Neuronal stem cell (in vitro differentiated cells): ENCODE measurements around the gene SLC12A4.

Experiments used
- DNase-seq: peaks from one replicate; pipeline ENCODE4 v3.0.0-alpha.2; 2013; ENCODE audit warnings: low spot score
- H2AFZ ChIP-seq: one replicate; pipeline ENCODE4 v1.6.1; 2013; ENCODE audit warnings: mild to moderate bottlenecking, low read length, inconsistent platforms
- H2AK5ac ChIP-seq: 2 replicates; pipeline ENCODE4 v1.6.1; 2013; ENCODE audit warnings: low read depth, mild to moderate bottlenecking, inconsistent platforms, low read length, moderate library complexity, mixed read lengths
- H2BK120ac ChIP-seq: 2 replicates; pipeline ENCODE4 v1.6.1; 2013; ENCODE audit warnings: low read depth, mild to moderate bottlenecking, inconsistent platforms, low read length, moderate library complexity, mixed read lengths
- H2BK12ac ChIP-seq: one replicate; pipeline ENCODE4 v1.6.1; 2013; ENCODE audit warnings: low read length, inconsistent platforms
- H2BK15ac ChIP-seq: 2 replicates; pipeline ENCODE4 v1.6.1; 2013; ENCODE audit warnings: mild to moderate bottlenecking, low read length, inconsistent platforms, mixed read lengths
- H2BK5ac ChIP-seq: one replicate; pipeline ENCODE4 v1.6.1; 2013; ENCODE audit warnings: inconsistent platforms, mild to moderate bottlenecking, low read length, moderate library complexity
- H3K14ac ChIP-seq: one replicate; pipeline ENCODE4 v1.6.1; 2013; ENCODE audit warnings: low read length, inconsistent platforms
- H3K18ac ChIP-seq: 2 replicates; pipeline ENCODE4 v1.6.1; 2013; ENCODE audit warnings: low read length, inconsistent platforms
- H3K23ac ChIP-seq: 2 replicates; pipeline ENCODE4 v1.6.1; 2013; ENCODE audit warnings: low read depth, mild to moderate bottlenecking, mixed read lengths, low read length, inconsistent platforms; ENCODE audit not compliant: poor library complexity
- H3K27ac ChIP-seq: replicated peaks from 3 replicates; pipeline ENCODE4 v1.5.1; 2013; ENCODE audit warnings: low read length, inconsistent platforms
- H3K27me3 ChIP-seq, 3 experiments: 2 replicates each; pipeline ENCODE4 v1.6.1; 2013; ENCODE audit warnings: low read length in 3 of 3, mild to moderate bottlenecking in 2 of 3, inconsistent platforms in 1 of 3, low read depth in 1 of 3, mixed read lengths in 1 of 3, moderate library complexity in 1 of 3; ENCODE audit not compliant: control insufficient read depth in 3 of 3, insufficient read depth in 3 of 3
- H3K36me3 ChIP-seq, 2 donors: replicated peaks in 1 of 2; 2 replicates each; pipeline ENCODE4 v1.6.1; 2013; ENCODE audit warnings: low read length in 2 of 2; ENCODE audit not compliant: control insufficient read depth in 2 of 2, insufficient read depth in 2 of 2
- H3K4ac ChIP-seq: 2 replicates; pipeline ENCODE4 v1.6.1; 2013; ENCODE audit warnings: inconsistent platforms, mild to moderate bottlenecking, low read length, moderate library complexity
- H3K4me1 ChIP-seq, 2 donors: 1 replicate in 1 of 2; 2 replicates in 1 of 2; pipeline ENCODE4 v1.6.1; 2013; ENCODE audit warnings: low read length in 2 of 2, low read depth in 1 of 2; ENCODE audit not compliant: control insufficient read depth in 2 of 2, insufficient read depth in 1 of 2
- H3K4me2 ChIP-seq: one replicate; pipeline ENCODE4 v1.6.1; 2013; ENCODE audit warnings: mild to moderate bottlenecking, low read length, inconsistent platforms; ENCODE audit not compliant: insufficient read depth, poor library complexity, severe bottlenecking
- H3K4me3 ChIP-seq, 2 donors: 2 replicates each; pipeline ENCODE4 v1.5.1; 2013; ENCODE audit warnings: low read length in 2 of 2, mild to moderate bottlenecking in 2 of 2, inconsistent platforms in 1 of 2, moderate library complexity in 1 of 2
- H3K79me1 ChIP-seq: one replicate; pipeline ENCODE4 v1.6.1; 2013; ENCODE audit warnings: low read depth, mild to moderate bottlenecking, inconsistent platforms, low read length, moderate library complexity
- H3K9ac ChIP-seq: one replicate; pipeline ENCODE4 v1.6.1; 2013; ENCODE audit warnings: mild to moderate bottlenecking, low read depth, low read length, inconsistent platforms; ENCODE audit not compliant: poor library complexity
- H3K9me3 ChIP-seq, 2 donors: replicated peaks in 1 of 2; 2 replicates each; pipeline versions ENCODE3 to v1.6.1; 2013; ENCODE audit warnings: low read length in 2 of 2, mild to moderate bottlenecking in 2 of 2, inconsistent platforms in 1 of 2, low read depth in 1 of 2, mixed read lengths in 1 of 2, moderate library complexity in 1 of 2; ENCODE audit not compliant: control insufficient read depth in 2 of 2, insufficient read depth in 1 of 2
- H4K8ac ChIP-seq: one replicate; pipeline ENCODE4 v1.6.1; 2013; ENCODE audit warnings: low read depth, mild to moderate bottlenecking, inconsistent platforms, low read length, moderate library complexity
- H4K91ac ChIP-seq: one replicate; pipeline ENCODE4 v1.6.1; 2013; ENCODE audit warnings: low read length, low read depth, mild to moderate bottlenecking, inconsistent platforms; ENCODE audit not compliant: poor library complexity
- WGBS, 2 donors: extraction: QIAGEN DNeasy Blood & Tissue Kit; methylation state at CpG; one replicate each; pipeline ENCODE4 v1.1.7; 2013; ENCODE audit warnings: missing lambda C conversion rate in 2 of 2, mixed read lengths in 1 of 2; ENCODE audit not compliant: insufficient read length in 2 of 2, insufficient replicate concordance in 1 of 2; ENCODE audit errors: extremely low coverage in 2 of 2; 5-methylcytosine and 5-hydroxymethylcytosine counted together

SLC12A4 gene

DNA sequence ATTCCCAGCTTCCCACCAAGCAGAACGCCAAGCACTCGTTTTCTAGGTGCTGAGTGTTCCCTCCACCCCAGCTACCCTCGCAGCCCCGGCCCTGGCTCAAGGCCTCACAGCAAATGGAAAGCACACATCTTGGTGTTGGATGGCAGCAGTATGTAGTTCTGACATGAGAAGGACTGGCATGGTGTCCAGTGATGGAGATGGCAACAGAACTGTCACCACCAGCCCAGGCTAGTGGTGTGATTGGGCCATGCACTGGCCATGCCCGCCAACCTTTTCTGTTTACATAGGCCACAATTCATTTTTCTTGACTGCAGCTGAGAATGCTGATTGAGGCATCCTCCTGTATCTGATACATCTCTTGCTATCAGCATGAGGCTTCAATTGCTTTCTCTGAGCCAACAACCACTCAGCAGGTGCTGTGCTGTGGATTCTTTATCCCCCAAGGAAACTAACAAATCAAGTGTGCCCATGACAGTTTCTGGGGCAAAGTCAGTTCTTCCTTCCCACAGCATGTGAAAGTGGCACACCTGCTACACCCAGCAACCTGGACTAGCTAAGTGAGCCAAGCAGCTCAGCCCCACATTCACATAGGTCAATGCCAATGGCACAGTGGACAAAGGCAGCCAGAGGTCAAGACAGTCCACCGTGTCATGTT lies 3.8 kb downstream of the SLC12A4 start:
- H3K79me1 ChIP-seq, result peaks cover 20% of the 10 kb centered on the region
- peaks cover 0 to 2% (median 0%) of the 10 kb centered on the region in 3 experiments for H3K27me3 ChIP-seq
- no peak overlapping the region for H2AK5ac ChIP-seq
- H3K4me3 ChIP-seq, result peak overlapping the region in 1 of 2 donors; percentile 12
- peak overlapping the region; percentile 57 for H3K18ac ChIP-seq
- H3K9ac ChIP-seq, result peak overlapping the region; percentile 22
- no peak overlapping the region for H2AFZ ChIP-seq
- peaks cover 20 to 27% of the 10 kb centered on the region in 2 donors for H3K4me1 ChIP-seq
- no peak overlapping the region for H2BK120ac ChIP-seq
- H2BK5ac ChIP-seq, result no peak overlapping the region
- H2BK12ac ChIP-seq, result no peak overlapping the region
- H3K4me2 ChIP-seq, result no peak overlapping the region
- WGBS, 2 donors, result no CpG with 5 or more reads among the region's 6 CpGs
- no peak for DNase-seq
- no peaks in the 10 kb centered on the region for H3K9me3 ChIP-seq
- peak overlapping the region; percentile 16 for H4K91ac ChIP-seq
- no peak overlapping the region for H2BK15ac ChIP-seq
- H3K4ac ChIP-seq, result no peak overlapping the region
- no peak overlapping the region for H3K14ac ChIP-seq
- peaks cover 35 to 42% of the 10 kb centered on the region in 2 donors for H3K36me3 ChIP-seq
- H3K23ac ChIP-seq, result peak overlapping the region; percentile 36
- H3K27ac ChIP-seq, result no peak overlapping the region
- no peak overlapping the region for H4K8ac ChIP-seq

DNA sequence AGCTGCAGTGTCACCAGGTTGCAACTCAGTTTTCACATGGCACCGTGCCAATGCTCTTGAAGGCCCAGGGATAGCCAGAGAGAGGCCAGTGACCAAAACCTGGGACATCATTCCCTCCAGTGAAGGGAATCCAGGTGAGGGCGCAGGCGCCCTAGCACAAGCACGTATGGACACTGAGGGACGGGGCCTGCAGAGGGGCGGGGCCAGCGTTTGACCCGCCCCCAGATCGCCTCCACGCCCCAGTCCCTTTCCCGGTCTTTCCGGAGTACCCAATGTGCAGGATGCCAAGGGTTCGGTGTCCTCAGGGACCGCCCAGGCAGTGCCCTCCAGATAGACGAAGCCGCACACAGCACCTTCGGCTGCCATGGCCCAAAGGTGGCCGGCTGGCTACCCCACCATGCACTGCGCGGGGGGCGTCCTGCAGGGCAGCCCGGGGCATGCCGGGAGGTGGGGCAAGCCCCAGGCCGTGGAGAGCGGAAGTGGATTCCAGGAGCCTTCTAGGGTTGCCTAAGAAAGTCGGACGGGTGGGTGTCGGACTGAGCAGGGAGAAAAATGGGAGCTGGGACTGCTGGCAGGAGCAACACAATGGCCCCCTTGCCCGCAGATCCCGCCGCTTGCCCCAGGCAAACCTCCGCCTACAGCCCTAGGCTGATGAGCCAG lies 4.6 kb downstream of the SLC12A4 start:
- no peak for DNase-seq
- H3K36me3 ChIP-seq, result peaks cover 43 to 49% of the 10 kb centered on the region in 2 donors
- no peak overlapping the region for H2BK120ac ChIP-seq
- peak overlapping the region; percentile 81 for H3K23ac ChIP-seq
- no peak overlapping the region for H4K8ac ChIP-seq
- H3K79me1 ChIP-seq, result peaks cover 22% of the 10 kb centered on the region
- no CpG with 5 or more reads among the region's 32 CpGs for WGBS, 2 donors
- H2BK15ac ChIP-seq, result no peak overlapping the region
- no peaks in the 10 kb centered on the region for H3K9me3 ChIP-seq
- no peak overlapping the region for H3K4ac ChIP-seq
- H2BK5ac ChIP-seq, result no peak overlapping the region
- peaks cover 20 to 24% of the 10 kb centered on the region in 2 donors for H3K4me1 ChIP-seq
- H3K14ac ChIP-seq, result no peak overlapping the region
- H3K4me3 ChIP-seq, result no peak overlapping the region
- peak overlapping the region; percentile 8 for H3K18ac ChIP-seq
- no peak overlapping the region for H2AK5ac ChIP-seq
- H3K4me2 ChIP-seq, result no peak overlapping the region
- H3K9ac ChIP-seq, result peak overlapping the region; percentile 22
- no peak overlapping the region for H2AFZ ChIP-seq
- no peak overlapping the region for H3K27ac ChIP-seq
- peaks cover 0 to 2% (median 0%) of the 10 kb centered on the region in 3 experiments for H3K27me3 ChIP-seq
- peak overlapping the region; percentile 6 for H4K91ac ChIP-seq
- H2BK12ac ChIP-seq, result no peak overlapping the region

DNA sequence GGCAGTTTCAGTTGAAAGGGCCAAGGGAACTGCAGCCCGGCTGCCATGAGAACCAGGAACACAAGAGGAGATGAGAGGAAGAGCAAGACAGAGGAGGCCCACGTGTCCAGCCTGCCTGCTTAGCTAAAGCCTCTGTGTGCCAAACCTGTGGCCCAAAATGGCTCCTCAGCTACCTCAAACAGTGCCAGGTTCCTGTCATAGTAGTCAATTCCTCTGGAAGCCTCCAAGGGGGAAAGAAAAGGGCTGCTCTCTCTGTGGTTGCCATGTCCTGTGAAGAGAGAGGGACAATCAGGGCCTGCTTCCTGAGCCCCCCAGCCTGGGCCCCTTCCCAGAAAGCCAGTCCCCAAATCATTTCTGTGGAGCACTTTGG lies 5.2 kb downstream of the SLC12A4 start:
- Histone ChIP-seq H3K14ac (no peak overlapping the region), H3K36me3 (peaks cover 49 to 54% of the 10 kb centered on the region in 2 donors), H4K8ac (no peak overlapping the region), H3K9me3 (no peaks in the 10 kb centered on the region), H4K91ac (no peak overlapping the region), H3K23ac (no peak overlapping the region), H2BK12ac (no peak overlapping the region), H2BK15ac (no peak overlapping the region), H3K27me3 (peaks cover 0 to 2% (median 0%) of the 10 kb centered on the region in 3 experiments), H3K4me1 (peaks cover 20 to 23% of the 10 kb centered on the region in 2 donors), H2BK120ac (no peak overlapping the region), H3K9ac (no peak overlapping the region), H3K4me3 (no peak overlapping the region), H3K79me1 (peaks cover 22% of the 10 kb centered on the region), H3K27ac (no peak overlapping the region), H2AFZ (no peak overlapping the region), H3K4me2 (no peak overlapping the region), H2AK5ac (no peak overlapping the region), H3K4ac (no peak overlapping the region), H2BK5ac (no peak overlapping the region), H3K18ac (no peak overlapping the region)
- no CpG with 5 or more reads among the region's 2 CpGs for WGBS, 2 donors
- DNase-seq, result no peak

DNA sequence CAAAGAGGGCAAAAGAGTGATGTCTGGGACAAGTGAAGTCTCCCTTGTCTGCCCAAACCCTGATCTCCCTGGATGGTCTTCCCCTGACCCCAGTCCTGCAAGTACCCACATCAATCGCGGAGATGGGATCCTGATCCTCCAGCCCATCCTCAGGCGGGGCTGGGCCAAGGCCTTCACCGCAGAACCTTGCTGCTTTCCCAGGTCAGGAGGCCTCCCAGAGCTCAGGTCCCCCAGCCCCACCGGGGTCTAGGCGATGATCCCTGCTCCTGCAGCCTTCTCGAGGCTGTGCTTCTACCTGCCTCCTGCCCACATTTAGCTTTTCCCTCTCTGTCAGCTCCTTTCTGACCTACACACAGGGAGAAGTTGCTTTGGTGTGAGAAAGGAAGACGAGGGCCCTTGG lies 6.3 kb downstream of the SLC12A4 start:
- Histone ChIP-seq H3K4me2 (no peak overlapping the region), H3K27ac (no peak overlapping the region), H3K9me3 (no peaks in the 10 kb centered on the region), H2AK5ac (no peak overlapping the region), H3K4me3 (no peak overlapping the region), H2BK15ac (no peak overlapping the region), H3K9ac (no peak overlapping the region), H3K18ac (no peak overlapping the region), H4K8ac (no peak overlapping the region), H2AFZ (no peak overlapping the region), H2BK12ac (no peak overlapping the region), H4K91ac (no peak overlapping the region), H2BK5ac (no peak overlapping the region), H2BK120ac (no peak overlapping the region), H3K4ac (no peak overlapping the region), H3K79me1 (peaks cover 24% of the 10 kb centered on the region), H3K36me3 (peaks cover 56 to 64% of the 10 kb centered on the region in 2 donors), H3K23ac (no peak overlapping the region), H3K14ac (no peak overlapping the region), H3K4me1 (peaks cover 13 to 20% of the 10 kb centered on the region in 2 donors), H3K27me3 (peaks cover 0 to 2% (median 0%) of the 10 kb centered on the region in 3 experiments)
- no peak for DNase-seq
- WGBS, 2 donors, result no CpG with 5 or more reads among the region's 8 CpGs
